Testis (tissue), 2 donors: ENCODE results near the gene FAM53B.

Experiments
- POLR2A ChIP-seq: fragments of 450-650 bp; IDR thresholded peaks from one replicate; pipeline ENCODE4 v1.6.1; 2017; ENCODE audit warnings: antibody characterized with exemption, mild to moderate bottlenecking, moderate library complexity
- TF ChIP-seq, protein P1 (sequence below), 3 experiments: fragments of 450-650 bp in 2 of 3; fragments of 200-600 bp in 1 of 3; sonication (generic) in 1 of 3; IDR thresholded peaks; one replicate each; pipeline ENCODE4 v1.5.1; 2016 to 2019; ENCODE audit warnings: antibody characterized with exemption in 3 of 3, mild to moderate bottlenecking in 2 of 3, moderate library complexity in 1 of 3

DNA sequence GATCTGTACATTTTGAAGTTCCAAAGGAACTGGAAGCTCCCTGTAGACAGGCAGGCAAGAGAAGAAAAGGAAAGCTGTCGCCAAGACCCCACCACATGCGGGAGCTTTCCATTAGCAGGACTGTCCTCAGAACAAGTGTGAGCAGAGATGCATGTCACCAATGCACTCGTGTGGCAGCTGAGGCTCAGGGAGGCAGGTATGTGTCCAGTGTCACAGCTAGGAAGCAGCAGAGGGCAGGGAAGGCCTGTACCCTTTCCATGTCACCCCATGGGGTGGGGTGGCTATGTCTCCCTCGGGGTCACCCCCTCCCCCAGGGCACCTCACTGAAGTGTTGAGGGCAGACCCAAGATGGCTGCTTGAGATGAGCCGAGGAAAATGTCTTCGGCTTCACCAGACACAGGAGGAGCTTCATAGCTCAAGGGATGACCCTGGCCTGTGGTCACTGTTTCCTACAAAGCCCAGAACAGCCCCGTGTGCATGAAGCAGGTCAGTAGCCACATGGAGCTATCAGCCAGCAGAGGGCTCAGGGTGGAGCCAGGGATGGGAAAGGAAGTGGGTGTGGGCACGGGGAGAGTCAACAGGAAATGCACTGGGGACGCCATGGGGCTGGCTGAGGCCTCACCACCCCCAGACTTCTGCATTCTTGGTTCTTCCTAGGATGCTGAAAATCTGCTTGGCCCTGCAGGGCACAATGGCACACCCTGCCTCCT lies 96.6 kb downstream of the FAM53B start:
- TF ChIP-seq, protein P1, sequence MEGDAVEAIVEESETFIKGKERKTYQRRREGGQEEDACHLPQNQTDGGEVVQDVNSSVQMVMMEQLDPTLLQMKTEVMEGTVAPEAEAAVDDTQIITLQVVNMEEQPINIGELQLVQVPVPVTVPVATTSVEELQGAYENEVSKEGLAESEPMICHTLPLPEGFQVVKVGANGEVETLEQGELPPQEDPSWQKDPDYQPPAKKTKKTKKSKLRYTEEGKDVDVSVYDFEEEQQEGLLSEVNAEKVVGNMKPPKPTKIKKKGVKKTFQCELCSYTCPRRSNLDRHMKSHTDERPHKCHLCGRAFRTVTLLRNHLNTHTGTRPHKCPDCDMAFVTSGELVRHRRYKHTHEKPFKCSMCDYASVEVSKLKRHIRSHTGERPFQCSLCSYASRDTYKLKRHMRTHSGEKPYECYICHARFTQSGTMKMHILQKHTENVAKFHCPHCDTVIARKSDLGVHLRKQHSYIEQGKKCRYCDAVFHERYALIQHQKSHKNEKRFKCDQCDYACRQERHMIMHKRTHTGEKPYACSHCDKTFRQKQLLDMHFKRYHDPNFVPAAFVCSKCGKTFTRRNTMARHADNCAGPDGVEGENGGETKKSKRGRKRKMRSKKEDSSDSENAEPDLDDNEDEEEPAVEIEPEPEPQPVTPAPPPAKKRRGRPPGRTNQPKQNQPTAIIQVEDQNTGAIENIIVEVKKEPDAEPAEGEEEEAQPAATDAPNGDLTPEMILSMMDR (IDR thresholded peaks at IDR 0.05): no peak
- TF ChIP-seq POLR2A: no peak
